GM18867 (cell line): ENCODE measurements around the gene WDR37.
"Not testable (repeated sequence)": the region's sequence is repeated elsewhere in the genome, so short reads cannot be mapped to it uniquely, and the experiment has no call there.

ENCODE experiments used
- ATAC-seq: cut with Tn5 transposase; IDR thresholded peaks from one replicate; pipeline ENCODE4 v1.9.1; 2021; ENCODE audit warnings: mild to moderate bottlenecking, moderate library complexity; ENCODE audit not compliant: unreplicated experiment

The WDR37 gene

DNA sequence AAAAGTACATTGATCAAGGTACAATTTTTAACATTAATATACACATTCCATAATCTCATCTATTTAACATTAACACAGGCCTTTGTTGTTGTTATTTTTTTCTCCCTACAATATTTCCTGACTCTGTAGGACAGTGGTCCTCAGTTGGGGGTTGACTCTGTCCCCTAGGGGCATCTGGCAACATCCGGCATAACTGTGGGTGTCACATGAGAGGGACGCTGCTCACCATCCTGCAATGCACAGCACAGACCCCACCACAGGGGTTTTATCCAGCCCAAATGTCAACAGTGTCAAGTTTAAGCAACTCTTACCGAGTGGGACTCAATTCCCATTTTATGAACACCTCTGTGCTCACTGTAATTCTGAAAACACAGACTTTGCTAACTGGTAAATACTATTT lies 16.1 kb upstream of the WDR37 start:
- ATAC-seq, result no peak

DNA sequence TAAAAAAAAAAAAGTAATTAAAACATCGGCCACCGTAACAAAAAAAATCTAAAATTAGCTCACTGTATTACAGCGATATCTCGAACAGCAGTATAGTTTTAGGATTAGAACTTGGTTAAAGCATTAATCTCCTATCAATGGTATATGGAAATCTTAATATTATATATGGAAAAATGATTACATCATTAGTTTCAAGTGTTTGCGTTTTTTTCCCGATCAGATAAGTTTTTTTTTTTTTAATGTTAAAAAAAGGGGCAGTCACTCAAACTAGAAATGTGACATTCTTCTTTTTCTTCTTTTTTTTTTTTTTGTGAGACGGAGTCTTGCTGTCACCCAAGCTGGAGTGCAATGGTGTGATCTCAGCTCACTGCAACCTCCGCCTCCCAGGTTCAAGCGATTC lies 14.7 kb upstream of the WDR37 start:
- ATAC-seq, result no peak

DNA sequence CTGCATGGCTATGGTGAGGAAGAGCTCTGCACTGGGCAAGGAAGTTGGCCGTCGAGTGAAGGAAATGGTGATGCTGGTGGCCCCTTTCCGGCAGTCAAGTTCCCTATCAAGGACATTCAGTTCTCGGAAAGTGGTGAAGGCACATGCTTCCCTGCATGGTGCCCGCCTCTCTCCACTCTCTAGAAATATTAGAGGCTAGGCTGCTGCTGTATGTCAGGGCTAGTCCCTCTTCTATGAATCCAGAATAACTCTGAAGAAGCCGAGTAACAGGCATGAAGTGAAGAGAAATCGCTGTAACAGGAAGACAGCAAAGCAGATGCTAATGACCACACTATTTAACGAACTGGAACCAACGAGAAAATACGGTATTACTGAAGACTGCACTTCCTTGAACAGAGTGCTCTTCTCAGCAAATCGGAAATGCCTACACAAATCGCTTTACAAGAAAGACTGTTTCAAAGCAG lies 12.6 kb upstream of the WDR37 start:
- ATAC-seq, result peak; percentile 64

DNA sequence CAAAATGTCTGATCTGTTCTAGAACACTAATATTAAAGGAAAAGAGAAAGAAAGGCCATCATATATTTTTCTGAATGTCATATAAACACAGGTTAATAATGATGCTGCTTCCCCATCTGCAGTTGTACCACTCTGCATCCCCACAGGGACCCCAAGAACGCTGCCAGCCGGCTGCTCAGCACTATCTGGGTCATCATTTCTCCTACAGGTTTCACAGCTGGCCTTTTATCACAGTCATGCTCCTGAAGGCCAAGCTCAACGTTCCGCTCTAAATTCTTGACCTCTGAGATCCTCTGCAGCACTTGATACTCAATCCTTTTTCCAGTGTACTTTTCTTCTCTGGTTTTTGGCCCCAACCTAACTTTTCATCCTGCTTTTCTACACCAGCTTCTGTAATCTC lies 12.0 kb upstream of the WDR37 start:
- ATAC-seq, result no peak

DNA sequence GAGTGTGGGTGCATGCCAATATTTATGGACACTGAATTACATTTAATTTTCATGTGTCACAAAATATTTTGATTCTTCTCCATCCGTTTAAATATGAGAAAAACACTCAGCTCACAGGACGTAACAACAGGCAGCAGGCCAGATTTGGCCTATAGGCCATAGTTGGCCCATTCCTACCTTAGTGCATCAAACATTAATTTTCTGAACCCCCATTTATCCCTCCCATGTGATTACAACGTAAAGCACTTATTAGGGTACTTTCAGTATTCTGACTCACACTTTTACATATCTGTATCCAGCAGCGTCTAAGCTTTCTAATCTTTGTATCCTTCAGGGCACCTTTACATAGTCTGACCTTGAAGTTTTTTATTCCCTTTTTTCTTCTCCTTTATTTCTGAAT lies 11.2 kb upstream of the WDR37 start:
- no peak for ATAC-seq

DNA sequence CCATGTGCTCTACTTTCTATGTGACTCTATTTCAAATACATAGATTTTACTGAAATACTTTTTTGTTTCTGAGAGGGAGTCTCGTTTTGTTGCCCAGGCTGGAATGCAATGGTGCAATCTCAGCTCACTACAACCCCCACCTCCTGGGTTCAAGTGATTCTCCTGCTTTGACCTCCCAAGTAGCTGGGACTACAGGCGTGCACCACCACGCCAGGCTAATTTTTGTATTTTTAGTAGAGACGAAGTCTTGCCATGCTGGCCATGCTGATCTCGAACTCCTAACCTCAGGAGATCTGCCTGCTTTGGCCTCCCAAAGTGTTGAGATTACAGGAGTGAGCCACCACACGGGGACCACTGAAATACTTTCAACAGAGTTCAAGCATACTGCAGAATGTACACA lies 10.8 kb upstream of the WDR37 start:
- no peak for ATAC-seq

DNA sequence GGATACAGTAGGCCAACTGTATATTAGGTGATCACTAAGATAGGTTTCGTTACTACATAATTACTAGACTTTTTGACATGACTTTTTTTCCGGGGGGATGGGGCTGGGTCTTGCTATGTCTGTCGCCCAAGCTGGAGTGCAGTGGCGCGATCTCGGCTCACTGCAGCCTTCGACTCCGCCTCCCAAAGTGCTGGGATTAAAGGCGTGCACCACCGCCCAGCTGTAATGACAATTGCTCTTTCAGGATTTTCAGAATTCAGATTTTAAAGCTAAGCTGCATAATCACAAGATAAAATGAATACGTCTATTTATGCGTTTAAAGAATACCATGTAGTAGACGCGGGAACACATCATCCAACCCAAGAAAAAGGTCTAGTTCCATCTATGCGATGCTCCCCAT lies 8.2 kb upstream of the WDR37 start:
- no peak for ATAC-seq

DNA sequence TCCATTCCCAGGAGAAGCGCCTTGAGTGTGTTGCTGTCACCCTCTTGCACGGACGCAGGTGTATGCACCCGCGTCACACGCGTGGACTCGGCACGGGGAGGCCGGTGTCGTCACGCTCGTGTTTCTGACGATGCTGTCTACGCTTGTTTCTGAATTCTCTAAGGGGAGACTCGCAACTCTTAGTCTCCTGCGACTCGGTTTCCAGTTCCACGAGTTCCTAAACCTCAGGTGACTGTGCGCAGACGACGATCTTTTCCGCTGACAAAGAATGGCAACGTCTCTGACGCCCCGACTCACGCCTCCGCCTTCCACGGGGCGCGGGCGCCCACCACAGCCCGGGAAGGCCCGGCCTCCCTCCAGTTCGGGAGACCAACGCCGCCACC lies 7.8 kb upstream of the WDR37 start:
- no peak for ATAC-seq

DNA sequence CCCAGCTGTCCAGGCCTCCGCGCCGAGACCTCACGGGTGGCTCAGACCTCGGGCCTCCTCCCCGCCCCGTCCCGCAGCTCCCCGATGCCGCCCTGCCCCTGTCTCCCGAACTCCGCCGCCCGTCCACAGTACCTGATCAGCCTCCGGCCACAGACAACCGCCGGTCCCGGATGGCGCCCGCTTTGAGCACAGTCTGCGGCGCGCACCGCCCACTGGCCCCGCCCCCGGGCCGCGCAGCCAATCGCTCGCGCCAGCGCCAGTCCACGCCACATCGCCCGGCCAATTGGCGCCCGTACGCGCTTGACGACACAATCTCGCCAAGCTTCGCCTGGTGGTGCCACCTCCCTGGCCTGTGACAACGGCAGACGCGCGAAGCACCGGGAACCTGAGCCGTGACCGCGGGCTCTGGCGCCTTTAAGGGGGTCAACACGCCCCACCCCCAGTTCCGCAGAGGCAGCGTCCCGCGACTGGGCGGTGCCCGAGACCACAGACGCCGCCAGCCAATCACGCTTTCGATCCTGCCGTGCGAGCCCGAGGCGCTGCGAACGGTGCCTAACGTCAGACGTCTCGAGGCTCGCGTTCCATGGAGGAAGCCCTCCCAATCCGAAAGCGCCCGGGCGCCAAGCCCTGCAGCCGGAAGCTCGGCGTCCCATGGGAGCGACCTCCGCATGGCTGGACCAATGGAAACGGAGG lies 7.3 kb upstream of the WDR37 start, which contains the start of gene IDI1:
Gene IDI1, minus strand, starts transcription at position 388 of the 693 bp plus-strand sequence. Its CDS starts 116 bp downstream, at position 272.
- peak; percentile 79 for ATAC-seq

DNA sequence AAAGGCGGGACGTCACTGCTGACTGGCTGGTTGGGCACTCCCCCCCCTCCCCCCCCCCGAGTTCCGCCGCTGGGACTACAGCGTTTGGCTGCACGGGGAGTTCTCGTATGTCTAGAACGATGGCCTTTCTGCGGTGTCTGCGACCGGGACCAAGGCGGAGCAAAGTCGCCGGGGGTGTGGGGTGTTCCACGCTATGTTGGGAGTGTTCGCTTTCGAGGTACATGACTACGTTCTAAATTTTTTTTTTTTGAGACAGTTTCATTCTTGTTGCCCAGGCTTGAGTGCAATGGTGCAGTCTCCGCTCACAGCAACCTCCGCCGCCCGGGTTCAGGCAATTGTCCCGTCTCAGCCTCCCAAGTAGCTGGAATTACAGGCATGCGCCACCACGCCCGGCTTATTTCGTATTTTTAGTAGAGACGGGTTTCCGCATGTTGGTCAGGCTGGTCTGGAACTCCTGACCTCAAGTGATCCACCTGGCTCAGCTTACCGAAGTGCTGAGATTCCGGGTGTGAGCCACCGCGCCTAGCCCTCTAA lies 6.7 kb upstream of the WDR37 start:
- ATAC-seq, result no peak

DNA sequence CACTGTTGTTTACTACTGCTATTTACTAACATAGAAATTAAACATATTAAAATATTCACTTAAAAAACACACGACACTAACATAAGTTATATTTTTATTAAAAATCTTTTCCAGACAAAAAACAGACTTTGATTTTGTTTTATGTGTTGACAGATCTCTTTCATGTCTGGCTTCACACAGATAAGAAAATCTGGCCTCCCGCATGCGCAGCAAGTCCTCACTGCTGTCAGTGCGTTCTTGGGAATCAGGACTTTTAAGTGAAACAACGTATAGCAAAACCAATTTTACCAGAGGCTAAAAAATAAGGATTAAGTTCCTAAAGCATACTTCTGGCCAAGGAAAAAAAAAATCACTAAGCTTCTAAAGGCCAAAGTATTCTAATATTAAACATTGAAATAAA lies 6.0 kb upstream of the WDR37 start:
- ATAC-seq, result no peak

DNA sequence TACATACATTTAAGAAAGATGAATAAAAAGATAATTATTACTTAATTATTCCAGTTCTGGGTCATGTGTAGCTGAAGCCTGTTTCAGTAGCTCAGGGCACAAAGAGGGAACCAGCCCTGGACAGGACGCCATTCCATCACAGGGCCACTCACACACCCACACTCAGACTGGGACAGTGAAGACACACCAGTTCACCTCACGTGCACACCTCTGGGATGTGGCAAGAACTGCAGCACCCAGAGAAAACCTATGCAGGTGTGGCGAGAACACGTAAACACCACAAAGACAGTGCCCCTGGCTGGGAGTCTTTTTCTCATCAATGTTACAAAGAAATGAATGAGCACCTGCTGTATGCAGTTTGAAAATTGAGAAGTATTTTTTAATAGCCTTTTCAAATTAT lies 5.6 kb upstream of the WDR37 start:
- ATAC-seq, result no peak

DNA sequence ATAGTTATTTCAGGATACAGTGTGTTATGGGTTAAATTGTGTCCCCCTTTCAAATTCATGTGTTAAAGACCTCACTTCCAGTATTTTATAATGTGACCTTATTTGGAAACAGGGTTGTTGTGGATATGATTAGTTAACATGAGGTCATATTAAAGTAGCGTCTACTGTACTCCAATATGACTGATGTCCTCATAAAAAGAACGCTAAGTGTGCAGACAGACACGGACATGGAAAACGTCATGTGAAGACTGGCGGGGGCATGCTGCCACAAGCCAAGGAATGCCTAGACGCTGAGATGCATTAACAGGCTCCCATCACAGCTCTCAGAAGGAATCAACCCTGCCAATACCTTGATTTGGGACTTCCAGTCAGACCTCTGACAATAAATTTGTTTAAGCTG lies 1.5 kb upstream of the WDR37 start:
- ATAC-seq, result no peak

DNA sequence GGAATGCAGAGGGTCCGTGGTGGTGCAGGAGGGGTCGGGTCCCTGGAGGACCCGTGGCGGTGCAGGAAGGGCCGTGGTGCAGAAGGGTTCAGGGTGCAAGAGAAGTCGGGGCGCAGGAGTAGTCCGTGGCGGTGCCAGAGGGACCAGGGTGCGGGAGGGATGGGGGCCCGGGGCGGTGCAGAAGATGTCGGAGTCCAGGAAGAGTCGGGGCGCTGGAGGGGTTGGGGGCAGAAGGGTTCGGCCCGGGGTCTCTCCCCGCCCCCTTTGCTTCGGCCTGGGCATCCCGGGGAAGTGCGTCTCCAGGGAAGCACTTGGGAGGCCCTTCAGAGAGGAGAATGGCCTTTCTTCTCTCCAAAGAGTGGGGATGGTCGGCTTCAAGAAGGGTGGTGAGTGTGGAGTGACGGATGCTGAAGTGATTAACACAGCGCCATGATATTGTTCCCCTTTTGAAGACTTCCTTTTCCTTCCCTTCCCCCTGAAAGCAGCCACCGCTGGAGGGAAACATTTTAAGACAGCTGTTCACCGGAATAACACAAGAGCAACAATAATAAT lies 997 bp downstream of the WDR37 start:
- ATAC-seq, result peak; percentile 7

DNA sequence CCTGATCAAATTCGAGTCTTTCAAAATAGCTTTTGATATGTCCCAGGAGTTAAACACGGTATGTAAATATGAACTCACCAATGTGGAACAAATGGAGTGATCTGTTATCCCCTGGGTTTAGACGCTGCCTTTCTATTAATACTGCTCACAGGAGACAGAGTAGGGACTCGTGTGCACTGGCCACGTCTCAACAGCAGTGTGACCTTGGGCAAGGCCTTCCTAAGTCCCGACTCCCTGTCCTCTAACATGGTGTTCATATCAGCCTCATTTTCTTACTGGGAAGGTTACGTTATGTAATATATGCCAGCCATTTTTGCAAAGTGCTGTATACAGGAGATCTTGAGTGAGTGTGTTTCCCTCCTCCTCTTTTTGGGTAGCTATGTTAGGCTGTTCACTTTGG lies 1.8 kb downstream of the WDR37 start:
- no peak for ATAC-seq

DNA sequence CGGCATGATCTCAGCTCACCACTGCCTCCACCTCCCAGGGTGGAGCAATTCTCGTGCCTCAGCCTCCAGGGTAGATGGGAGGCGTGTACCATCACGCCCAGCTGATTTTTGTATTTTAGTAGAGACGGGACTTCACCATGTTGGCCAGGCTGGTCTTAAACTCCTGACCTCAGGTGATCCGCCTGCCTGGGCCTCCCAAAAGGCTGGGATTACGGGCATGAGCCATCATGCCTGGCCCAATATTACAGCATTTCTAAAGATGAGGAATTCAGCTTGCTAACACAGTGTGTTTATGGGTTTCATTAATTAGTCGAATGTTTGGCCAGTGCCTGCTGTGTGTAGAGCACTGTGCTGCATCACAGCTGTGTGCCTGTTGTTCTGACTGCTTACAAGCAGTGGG lies 3.7 kb downstream of the WDR37 start:
- ATAC-seq, result no peak

DNA sequence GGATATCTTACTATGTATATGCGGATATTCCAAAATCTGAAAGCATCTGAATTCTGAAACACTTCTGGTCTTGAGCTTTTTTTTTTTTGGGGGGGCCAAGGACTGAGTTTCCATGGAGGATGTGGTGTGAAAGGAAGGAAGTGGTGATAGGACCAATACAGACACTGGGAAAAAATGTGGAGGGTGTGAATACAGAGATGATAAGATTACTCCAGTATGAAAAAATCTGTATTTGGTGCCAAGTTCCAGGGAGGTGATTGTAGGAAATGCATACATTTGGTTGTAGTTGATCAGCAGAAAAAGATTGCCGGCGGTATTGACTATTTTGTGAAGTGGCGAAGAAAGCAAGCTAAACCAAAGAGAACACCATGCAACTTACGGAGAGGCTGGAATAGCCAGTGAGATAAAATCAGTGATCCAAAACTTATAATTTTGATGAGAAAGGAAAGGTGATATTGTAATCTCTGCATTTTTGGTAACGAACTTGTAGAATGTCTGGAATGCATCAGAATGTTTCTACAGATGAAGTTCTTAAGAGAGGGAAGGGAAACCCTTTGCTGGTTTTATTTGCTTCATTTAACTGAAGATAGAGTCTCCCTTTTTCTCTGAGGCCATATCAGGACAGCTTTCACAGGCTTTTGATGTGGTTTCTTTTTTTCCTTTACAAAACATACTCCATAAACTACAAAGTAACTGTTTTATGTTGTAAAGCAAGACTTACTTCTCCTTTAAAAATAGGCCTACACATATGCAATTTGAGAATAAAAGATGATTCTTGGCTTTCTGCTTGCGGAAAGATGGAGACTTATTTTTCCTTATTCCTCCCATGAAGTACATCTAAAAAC lies 6.0 kb downstream of the WDR37 start:
- ATAC-seq, result no peak

DNA sequence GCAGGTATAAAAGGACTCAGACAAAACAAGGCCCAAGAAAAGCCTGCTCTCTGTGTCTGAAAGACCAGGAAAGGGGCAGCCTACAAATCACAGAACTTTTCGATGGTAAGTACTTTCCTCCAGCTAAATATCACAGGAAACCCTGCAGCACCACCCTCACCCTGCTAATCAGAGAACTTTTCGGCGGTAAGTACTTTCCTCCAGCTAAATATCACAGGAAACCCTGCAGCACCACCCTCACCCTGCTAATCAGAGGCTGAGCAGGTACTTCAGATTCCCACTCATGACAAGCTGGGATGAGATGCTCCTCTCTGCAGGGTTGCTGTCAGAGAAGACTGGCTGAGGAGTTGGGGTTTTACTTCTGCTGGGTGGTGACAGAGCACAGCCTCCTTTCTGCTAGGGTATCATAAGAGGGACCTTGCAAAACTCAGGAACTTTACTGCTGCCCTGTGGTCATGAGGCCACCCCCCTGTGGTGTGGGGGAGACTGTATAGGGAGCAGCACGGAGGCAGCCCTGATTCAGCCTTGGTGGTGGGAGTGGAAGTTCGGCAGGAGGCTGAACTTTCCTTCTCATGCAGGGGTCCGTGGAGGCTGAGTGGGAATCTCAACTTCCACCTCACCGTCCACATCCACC lies 7.2 kb downstream of the WDR37 start:
- no peak for ATAC-seq

DNA sequence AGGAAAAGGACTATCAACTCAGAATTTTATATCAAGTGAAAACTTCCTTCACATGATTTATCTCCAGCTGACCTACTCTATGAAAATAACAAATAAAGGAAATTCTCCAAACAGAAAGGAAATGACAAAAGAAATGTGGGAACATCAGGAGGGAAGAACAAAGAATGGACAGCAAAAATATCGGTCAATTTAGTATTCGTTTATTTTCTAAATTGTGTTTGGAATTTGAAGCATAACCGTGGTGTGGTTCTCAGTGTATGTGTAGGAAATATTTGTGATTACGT lies 8.7 kb downstream of the WDR37 start:
- no peak for ATAC-seq

DNA sequence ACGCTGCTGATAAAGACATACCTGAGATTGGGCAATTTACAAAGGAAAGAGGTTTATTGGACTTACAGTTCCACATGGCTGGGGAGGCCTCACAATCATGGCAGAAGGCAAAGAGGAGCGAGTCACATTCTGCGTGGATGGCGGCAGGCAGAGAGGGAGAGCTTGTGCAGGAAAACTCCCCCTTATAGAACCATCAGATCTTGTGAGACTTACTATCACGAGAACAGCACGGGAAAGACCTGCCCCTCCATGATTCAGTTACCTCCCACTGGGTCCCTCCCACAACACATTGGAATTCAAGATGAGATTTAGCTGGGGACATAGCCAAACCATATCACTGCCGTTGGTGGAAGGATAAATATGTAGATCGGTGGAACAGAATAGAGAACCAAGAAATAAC lies 10.5 kb downstream of the WDR37 start:
- ATAC-seq, result not testable (repeated sequence)
